Esophagus squamous epithelium (tissue), 4 donors: ENCODE results near the gene JPT1.

Experiments
- POLR2A ChIP-seq, 4 donors: fragments of 450-650 bp; IDR thresholded peaks; one replicate each; pipeline ENCODE4 v1.6.1; 2017; ENCODE audit warnings: antibody characterized with exemption in 4 of 4, mild to moderate bottlenecking in 4 of 4, moderate library complexity in 3 of 4
- TF ChIP-seq, protein P1 (sequence below), 6 experiments: fragments of 450-650 bp in 4 of 6; fragments of 200-600 bp in 2 of 6; sonication (generic) in 2 of 6; IDR thresholded peaks; one replicate each; pipeline ENCODE4 v1.5.1; 2016 to 2019; ENCODE audit warnings: antibody characterized with exemption in 6 of 6, mild to moderate bottlenecking in 4 of 6, moderate library complexity in 4 of 6

DNA sequence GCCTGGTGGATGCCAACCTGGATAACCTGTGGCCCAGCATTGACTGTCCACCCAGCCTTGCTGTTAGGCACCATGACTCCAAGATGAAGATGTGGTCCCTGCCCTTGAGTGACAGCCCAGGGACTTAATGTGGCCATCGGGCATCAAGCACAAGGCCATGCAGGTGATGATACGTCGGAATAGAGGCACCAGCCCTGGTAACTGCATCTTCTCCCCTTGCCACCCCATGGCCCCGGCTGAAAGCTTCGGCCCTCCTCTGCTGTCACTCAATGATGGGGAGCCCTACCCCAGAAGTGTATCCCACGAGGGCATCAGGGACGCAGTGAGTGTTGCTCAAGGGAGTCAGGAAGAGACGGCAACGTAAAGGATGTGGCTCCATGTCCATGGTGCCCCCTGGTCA, 24.7 kb downstream of the JPT1 start:
- TF ChIP-seq, protein P1, sequence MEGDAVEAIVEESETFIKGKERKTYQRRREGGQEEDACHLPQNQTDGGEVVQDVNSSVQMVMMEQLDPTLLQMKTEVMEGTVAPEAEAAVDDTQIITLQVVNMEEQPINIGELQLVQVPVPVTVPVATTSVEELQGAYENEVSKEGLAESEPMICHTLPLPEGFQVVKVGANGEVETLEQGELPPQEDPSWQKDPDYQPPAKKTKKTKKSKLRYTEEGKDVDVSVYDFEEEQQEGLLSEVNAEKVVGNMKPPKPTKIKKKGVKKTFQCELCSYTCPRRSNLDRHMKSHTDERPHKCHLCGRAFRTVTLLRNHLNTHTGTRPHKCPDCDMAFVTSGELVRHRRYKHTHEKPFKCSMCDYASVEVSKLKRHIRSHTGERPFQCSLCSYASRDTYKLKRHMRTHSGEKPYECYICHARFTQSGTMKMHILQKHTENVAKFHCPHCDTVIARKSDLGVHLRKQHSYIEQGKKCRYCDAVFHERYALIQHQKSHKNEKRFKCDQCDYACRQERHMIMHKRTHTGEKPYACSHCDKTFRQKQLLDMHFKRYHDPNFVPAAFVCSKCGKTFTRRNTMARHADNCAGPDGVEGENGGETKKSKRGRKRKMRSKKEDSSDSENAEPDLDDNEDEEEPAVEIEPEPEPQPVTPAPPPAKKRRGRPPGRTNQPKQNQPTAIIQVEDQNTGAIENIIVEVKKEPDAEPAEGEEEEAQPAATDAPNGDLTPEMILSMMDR (IDR thresholded peaks at IDR 0.05) = no peak
- TF ChIP-seq POLR2A (IDR thresholded peaks at IDR 0.05) = no peak
